GM21360 (cell line): ENCODE measurements around the gene CRB2.
"Not testable (repeated sequence)": the region's sequence is repeated elsewhere in the genome, so short reads cannot be mapped to it uniquely, and the experiment has no call there.

Experiments used
- ATAC-seq: cut with Tn5 transposase; IDR thresholded peaks from one replicate; pipeline ENCODE4 v1.9.1; 2021; ENCODE audit warnings: mild to moderate bottlenecking, moderate library complexity; ENCODE audit not compliant: unreplicated experiment

Gene CRB2

GRCh38 chr9:123398938-123399337, 42.9 kb downstream of the CRB2 start:
- ATAC-seq, result not testable (repeated sequence)

- no peak for ATAC-seq
These were observed 43.9 kb downstream of the CRB2 start for GRCh38 chr9:123399803-123400378.

GRCh38 chr9:123400926-123401503, 45.0 kb downstream of the CRB2 start:
- no peak for ATAC-seq

DNA sequence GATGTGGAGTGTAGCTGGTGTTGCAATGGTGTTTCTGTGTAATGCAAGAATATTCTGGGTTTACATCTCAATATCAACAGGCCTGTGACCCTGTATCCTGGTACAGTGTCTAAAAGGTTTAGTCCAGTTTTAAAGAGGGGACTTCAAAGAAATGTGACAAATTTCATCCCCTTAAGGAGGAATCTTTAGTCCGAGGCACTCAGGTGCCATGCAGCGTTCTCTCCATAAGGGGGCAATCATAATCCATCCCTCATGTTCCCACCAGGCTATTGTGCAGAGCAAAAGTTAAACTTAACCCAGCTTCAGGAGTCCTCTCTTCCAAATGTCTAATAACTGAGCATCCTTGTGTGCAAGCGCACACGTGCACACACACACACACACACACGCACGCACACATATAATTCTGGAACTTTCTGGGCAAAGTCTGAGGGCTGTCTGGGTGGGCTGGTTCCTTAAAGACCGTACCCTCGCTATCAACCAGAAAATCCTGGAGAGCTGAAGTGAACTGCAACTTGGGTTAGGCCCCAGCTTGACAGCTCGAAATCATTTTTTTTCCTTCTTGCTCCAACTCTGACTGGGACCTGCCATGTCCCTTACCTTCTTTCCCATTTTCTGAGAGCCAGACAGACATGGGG, 46.0 kb downstream of the CRB2 start:
- no peak for ATAC-seq

DNA sequence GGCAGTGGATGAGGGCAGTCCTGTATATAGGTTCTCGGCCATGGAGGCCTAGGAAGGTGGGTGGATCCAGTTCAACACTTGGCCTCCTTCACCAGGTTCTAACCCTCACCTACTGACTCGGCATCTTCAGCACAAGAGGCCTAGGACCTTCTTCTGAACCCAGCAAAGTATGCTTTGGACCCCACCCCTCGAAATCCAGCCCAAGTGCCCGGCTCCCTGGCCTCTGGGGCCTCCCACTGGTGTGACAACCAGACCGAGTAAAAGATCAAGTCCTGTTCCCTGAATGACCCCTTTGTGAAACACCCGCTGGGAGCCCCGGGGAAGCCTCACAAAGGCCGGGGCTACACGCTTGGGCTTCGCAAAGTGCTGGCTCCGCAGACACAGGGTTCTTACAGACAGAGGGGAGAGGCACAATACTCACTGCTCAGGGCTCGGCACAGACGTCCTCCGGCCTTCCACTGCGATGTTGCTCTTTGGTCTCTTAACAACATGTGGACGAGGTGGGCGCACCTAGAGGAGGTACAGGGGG, 47.0 kb downstream of the CRB2 start:
- no peak for ATAC-seq

DNA sequence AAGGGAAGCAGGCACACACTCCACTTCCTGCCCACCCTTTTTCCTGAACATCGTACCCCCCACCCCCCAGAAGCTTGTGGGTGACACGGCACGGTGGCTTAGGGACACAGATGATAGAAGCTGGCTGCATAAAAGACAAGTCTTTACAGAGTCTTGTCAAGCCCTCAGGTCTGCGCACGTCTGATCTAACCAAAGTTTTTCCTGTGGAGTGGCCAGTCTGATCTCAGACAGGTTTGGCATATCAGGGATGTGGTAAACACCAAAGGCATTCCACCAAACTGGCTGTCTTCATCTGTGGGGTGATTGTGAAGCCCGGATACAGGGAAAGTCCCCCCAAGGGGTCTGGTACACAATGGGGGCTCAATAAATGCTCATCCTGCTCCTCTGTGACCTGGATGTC, 50.0 kb downstream of the CRB2 start:
- no peak for ATAC-seq

GRCh38 chr9:123406691-123407216, 50.8 kb downstream of the CRB2 start:
- no peak for ATAC-seq

DNA sequence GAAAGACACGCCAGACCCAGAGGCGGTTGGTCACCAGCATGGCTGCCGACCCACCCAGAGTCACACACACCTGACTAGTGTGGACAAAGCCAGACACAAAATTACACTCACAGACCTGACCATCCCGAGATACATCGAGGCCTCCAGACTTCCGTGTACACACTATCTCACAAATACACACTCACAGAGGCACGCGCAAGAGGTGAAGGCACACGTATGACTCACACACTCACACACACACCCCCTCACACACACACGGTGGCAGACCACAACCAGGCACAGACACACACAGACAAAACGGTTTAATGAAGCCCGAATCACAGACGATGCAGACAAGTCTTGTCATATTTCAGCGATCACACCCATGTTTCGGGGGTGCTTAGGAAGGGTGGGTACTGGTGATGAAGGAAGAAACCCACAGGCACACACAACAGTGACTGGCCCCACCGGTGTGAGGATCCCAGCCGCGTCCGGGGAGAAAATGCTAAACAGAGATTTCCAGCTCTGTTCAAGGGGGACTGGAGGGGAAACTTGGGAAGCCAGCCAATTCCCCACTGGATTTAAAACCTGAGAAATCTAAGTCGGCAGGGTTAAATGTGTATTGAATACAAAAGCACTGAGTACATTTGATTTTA, 51.3 kb downstream of the CRB2 start:
- no peak for ATAC-seq

DNA sequence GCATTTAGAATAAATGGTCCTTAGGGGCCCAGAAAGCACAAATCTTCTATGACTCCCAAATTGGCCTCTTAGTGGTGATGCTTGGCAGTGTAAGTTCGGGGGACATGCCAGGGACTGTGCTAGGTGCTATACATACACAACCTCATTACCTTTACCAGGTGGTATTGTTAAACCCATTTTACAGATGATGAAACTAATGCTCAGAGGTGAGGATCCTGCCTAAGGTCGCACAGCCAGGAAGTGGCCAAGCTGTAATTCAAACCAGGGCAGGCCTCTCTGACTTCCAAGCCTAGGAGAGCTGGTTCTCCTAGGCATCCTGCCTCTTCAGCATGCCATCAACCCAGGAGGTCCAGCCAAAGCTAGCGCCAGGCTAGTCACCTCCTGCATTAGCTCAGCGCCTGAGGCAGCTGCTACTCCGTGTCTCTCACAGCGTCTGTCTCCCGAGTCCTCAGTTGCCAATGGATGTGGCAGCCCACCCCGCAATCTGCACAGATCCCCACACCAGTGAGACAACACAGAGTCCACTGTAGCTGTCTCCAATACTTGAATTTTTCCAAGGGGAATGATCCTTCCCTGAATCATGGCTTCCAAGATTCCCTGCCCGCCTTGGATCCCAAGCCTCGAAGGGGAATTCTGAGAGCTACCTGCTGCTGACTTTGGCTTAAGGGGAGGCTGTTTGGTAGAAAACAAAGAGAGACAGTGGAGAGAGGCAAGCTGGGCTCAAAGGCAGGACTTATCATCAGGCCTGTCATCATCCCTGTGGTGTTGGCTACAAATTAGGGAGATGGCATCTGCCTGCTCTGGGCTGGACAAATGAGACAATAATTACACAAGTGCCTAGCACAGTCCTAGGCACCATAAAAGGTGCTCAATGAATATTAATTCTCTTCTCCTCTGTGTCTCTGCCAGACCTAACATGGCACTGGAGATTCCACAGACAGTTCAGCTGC, 52.6 kb downstream of the CRB2 start:
- ATAC-seq, result no peak

- ATAC-seq, result no peak
These were observed 54.4 kb downstream of the CRB2 start for GRCh38 chr9:123410281-123410910.

DNA sequence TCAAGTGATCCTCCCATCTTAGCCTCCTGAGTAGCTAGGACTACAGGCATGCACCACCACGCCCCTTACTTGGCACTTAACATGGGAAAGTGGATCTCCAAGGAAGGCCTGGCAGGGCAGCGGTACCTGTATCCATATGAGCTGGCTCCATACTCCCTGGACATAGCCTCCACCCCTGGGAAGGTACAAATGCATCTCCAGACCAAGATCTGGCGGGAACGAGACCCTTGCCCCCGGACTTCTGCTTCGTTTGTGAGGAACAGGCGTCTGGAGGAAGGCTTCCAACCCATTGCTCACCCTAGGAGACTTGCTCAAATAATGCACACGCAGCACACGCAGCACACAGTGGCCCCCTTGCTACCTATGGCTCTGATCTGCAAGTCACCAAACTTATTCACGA, 55.2 kb downstream of the CRB2 start:
- no peak for ATAC-seq

GRCh38 chr9:123411636-123412035, 55.6 kb downstream of the CRB2 start:
- no peak for ATAC-seq

DNA sequence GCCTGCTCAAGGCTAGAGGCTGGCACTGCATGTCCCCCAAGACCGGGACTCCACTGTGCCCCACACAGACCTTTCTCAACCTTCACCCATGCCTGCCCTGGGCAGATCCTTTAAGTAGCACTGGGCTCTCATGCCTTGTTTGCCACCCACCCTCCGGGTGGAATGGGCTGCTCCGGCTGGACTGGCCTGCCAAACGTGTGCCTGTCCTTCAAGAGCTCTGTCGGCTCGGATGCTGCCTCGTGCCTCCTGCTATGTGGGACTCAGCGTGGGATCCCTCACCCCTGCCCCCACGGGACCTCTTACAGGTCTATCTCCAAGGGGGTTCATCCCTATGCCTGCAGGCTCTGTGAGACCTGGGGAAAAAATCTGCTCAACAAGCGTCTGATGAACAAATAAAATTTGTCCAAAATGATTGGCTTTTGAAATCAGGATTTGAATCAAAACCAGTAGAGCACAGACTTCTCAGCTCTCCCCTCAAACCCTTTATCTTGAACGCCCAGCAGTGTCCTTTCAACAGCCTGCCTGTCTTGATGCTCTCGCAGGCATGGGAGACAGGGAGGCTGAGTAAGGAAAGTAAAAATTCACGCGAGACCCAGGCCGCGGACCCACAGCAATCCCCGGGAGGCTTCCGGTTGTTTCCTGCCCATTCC, 56.3 kb downstream of the CRB2 start:
- no peak for ATAC-seq

- no peak for ATAC-seq
These were observed 58.2 kb downstream of the CRB2 start for GRCh38 chr9:123414204-123414603.

DNA sequence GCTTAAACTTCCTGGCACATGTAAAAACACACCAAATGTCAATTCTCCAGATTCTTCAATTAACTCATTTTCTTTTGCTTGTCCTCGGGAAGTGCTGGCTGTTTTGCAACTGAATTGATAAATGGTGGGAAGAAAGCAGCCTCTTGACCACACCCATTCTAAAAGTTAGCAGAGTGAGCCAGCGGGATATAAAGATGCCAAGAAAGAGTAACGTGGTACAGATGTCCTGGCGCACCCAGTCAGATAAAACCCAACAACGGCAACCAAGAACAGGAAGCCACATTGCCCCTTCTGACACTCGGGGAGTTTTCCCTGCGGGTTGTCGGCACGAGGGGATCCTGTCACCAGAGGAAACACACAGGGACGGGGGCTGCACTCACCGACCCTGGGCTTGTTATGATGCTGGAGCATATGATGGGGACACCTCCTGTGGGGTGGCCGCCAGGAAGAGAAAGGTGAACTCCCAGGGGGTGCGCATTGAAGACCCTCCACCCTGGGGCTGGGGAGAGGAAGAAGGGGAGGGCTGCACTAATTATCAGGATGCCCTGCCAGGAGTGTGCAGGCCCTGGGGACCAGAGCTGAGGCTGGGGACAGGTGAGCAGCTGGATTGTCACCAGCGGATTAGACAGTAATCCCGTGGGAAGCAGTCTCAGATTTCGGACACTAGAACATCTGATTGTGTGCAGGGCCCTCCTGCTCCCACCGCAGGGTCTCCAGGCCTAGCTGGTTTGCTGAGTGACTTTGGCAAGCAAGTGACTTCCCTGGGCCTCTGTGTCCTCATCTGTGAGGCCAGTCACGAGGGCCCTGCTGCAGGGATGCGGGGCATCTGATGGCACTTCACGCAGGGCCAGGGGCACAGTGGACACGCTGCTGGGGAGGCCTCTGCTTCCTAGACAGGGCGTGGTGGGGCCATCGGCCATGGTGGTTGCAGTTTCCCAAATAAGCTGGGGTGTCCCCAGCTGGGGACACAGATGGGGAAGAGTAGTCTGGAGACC, 59.2 kb downstream of the CRB2 start:
- ATAC-seq, result no peak

DNA sequence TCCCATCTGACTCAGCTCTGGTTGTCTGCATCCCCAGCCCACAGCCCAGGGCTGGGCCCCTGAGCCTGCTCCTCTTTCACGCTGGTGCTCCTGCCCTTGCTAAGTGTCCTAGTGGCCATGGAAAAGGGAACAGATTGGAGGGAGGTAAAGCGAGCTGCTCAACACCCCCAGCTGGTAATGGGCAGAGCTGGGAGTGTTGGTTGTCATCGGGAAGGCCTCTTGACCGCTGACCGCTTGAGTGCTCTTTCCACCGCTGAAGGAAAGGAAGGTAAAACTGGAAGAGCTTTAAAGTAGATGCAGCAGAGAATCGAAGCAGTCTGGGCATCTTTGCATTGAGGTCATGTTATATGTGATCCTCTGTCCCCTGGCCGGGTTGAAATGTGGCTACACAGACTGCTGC, 60.2 kb downstream of the CRB2 start:
- no peak for ATAC-seq

GRCh38 chr9:123417289-123418051, 61.5 kb downstream of the CRB2 start:
- ATAC-seq, result no peak

DNA sequence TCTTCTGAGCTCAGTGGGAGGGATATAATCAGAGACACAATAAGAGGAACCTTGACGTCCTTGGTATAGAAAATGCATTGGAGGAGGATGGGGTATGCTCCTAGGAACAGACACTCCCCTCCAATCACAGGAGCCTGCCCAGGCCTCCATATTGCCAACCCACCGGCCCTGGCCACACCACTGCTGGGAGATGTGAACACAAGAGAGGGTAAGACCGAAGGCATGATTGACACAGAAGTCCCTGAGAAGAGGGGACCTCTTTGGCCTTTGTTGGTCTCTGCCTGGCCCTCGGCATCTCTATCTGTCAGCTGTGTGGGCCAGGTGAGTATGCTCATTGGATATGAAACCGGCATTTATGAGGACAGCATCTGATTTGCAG, 62.0 kb downstream of the CRB2 start:
- ATAC-seq, result no peak
